Measurements from ENCODE around the gene GPATCH2. TPM values are rescaled to one million over a fixed set of nuclear protein-coding genes. Genes with fewer than 3 reads are reported as not detected.

Gene GPATCH2
- total RNA-seq, 1 experiment from 2014 or later: 11.2 TPM

DNA sequence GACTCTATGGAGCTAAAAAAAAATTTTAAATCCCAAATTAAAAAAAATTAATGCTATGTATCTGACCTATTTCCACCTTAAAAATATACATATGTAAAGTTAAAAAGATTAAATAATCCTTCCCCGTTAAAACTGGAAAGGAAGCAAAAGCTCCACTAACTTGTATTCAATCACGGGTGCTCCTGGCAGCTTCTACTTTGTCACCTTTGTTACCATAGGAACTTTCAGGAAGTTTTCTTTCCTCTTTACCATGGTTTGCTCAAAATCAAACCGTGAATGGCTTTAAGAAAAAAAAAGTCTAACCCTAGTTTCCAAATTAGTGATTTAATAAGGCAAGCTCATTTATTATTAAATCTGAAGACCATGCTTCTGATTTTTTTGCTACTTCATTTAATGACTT is 3.5 kb downstream of the GPATCH2 start:
- peaks cover 2% of the 10 kb centered on the region for H3K36me3 ChIP-seq (ENCODE audit: control insufficient read depth, insufficient read depth, low read length)
- peaks cover 16% of the 10 kb centered on the region for H3K4me1 ChIP-seq (ENCODE audit: control insufficient read depth, insufficient read depth, low read length)
- no peak overlapping the region for H3K27ac ChIP-seq (ENCODE audit: low read length)
- POLR2A ChIA-PET: no interaction called here
- no TSS peak for BruUV-seq (replicated peaks)
- DNase-seq (ENCODE audit: low read depth, low spot score) (no peak), ATAC-seq (no peak)
- H3K27me3 ChIP-seq (ENCODE audit: control insufficient read depth, insufficient read depth, low read length): no peaks in the 10 kb centered on the region
- intact Hi-C loops (cut with micrococcal nuclease; ENCODE audit: unreplicated experiment): no loop called here
- no peaks in the 10 kb centered on the region for H3K9me3 ChIP-seq (ENCODE audit: control insufficient read depth, insufficient read depth, low read depth, low read length)
- TF ChIP-seq SIN3A (IDR thresholded peaks at IDR 0.05; ENCODE audit: borderline replicate concordance, insufficient read depth, low read depth, low read length): no peak
- no peak for TF ChIP-seq TCF7L2 (IDR thresholded peaks at IDR 0.05; ENCODE audit: low read depth, low read length)
- no peak for TF ChIP-seq POLR2AphosphoS5 (IDR thresholded peaks at IDR 0.05; ENCODE audit: low read depth, low read length)
- TF ChIP-seq, protein P1, sequence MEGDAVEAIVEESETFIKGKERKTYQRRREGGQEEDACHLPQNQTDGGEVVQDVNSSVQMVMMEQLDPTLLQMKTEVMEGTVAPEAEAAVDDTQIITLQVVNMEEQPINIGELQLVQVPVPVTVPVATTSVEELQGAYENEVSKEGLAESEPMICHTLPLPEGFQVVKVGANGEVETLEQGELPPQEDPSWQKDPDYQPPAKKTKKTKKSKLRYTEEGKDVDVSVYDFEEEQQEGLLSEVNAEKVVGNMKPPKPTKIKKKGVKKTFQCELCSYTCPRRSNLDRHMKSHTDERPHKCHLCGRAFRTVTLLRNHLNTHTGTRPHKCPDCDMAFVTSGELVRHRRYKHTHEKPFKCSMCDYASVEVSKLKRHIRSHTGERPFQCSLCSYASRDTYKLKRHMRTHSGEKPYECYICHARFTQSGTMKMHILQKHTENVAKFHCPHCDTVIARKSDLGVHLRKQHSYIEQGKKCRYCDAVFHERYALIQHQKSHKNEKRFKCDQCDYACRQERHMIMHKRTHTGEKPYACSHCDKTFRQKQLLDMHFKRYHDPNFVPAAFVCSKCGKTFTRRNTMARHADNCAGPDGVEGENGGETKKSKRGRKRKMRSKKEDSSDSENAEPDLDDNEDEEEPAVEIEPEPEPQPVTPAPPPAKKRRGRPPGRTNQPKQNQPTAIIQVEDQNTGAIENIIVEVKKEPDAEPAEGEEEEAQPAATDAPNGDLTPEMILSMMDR (IDR thresholded peaks at IDR 0.05): no peak
- no peak for TF ChIP-seq REST (IDR thresholded peaks at IDR 0.05; ENCODE audit: insufficient read depth in 1 of 2, low read depth in 2 of 2, low read length in 1 of 2)
- CTCF ChIA-PET: no interaction called here
- in situ Hi-C loops (cut with HindIII; ENCODE audit: low pct_unique_long_range_greater_than_20kb, low sequenced_read_pairs): no loop called here
- no peak overlapping the region for H3K4me3 ChIP-seq (ENCODE audit: low read depth in 2 of 2, low read length in 2 of 2)

- H3K4me3 ChIP-seq (ENCODE audit: low read depth in 2 of 2, low read length in 2 of 2): no peak overlapping the region
- TF ChIP-seq SIN3A (IDR thresholded peaks at IDR 0.05; ENCODE audit: borderline replicate concordance, insufficient read depth, low read depth, low read length) (no peak), TCF7L2 (IDR thresholded peaks at IDR 0.05; ENCODE audit: low read depth, low read length) (no peak), REST (IDR thresholded peaks at IDR 0.05; ENCODE audit: insufficient read depth in 1 of 2, low read depth in 2 of 2, low read length in 1 of 2) (no peak)
- TF ChIP-seq, protein P1 (IDR thresholded peaks at IDR 0.05): no peak
- no peaks in the 10 kb centered on the region; the same call in 1 of the 2 replicates for H3K36me3 ChIP-seq (ENCODE audit: control insufficient read depth, insufficient read depth, low read length)
- in situ Hi-C loops (cut with HindIII; ENCODE audit: low pct_unique_long_range_greater_than_20kb, low sequenced_read_pairs) (no loop called here), intact Hi-C loops (cut with micrococcal nuclease; ENCODE audit: unreplicated experiment) (no loop called here)
- DNase-seq (ENCODE audit: low read depth, low spot score) (no peak), ATAC-seq (no peak)
- H3K9me3 ChIP-seq (ENCODE audit: control insufficient read depth, insufficient read depth, low read depth, low read length): no peaks in the 10 kb centered on the region
- BruUV-seq (replicated peaks): no TSS peak
- no peak overlapping the region for H3K27ac ChIP-seq (ENCODE audit: low read length)
- CTCF ChIA-PET: no interaction called here
- POLR2A ChIA-PET: no interaction called here
- peaks cover 16% of the 10 kb centered on the region for H3K4me1 ChIP-seq (ENCODE audit: control insufficient read depth, insufficient read depth, low read length)
- no peaks in the 10 kb centered on the region for H3K27me3 ChIP-seq (ENCODE audit: control insufficient read depth, insufficient read depth, low read length)
These were observed 4.6 kb downstream of the GPATCH2 start for GRCh38 chr1:217626321-217626720.
